Progenitor cell of endocrine pancreas (in vitro differentiated cells): Measurements from ENCODE around the gene ATP10A. TPM values are rescaled to one million over a fixed set of nuclear protein-coding genes. Genes with fewer than 3 reads are reported as not detected.

Experiments used
- DNase-seq: peaks from one replicate; pipeline ENCODE4 v3.0.0; 2021; ENCODE audit warnings: low spot score; ENCODE audit not compliant: unreplicated experiment
- H3K27ac Mint-ChIP-seq: 2 replicates; pipeline ENCODE4 v1.8.0; 2021; ENCODE audit warnings: mild to moderate bottlenecking, moderate library complexity, mixed read lengths
- H3K27me3 Mint-ChIP-seq: 2 replicates; pipeline ENCODE4 v1.8.0; 2021; ENCODE audit warnings: mixed read lengths
- H3K36me3 Mint-ChIP-seq: 2 replicates; pipeline ENCODE4 v1.8.0; 2022; ENCODE audit warnings: mixed read lengths; ENCODE audit not compliant: insufficient read depth
- H3K4me1 Mint-ChIP-seq: 2 replicates; pipeline ENCODE4 v1.8.0; 2021; ENCODE audit warnings: low read depth, mixed read lengths
- H3K4me3 Mint-ChIP-seq: 2 replicates; pipeline ENCODE4 v1.8.0; 2021; ENCODE audit warnings: low read depth, mild to moderate bottlenecking, moderate library complexity, mixed read lengths
- H3K9me3 Mint-ChIP-seq: 2 replicates; pipeline ENCODE4 v1.8.0; 2021; ENCODE audit warnings: low read depth, mixed read lengths
- total RNA-seq: library from RNA; stranded (reverse); gene quantifications from 2 replicates; pipeline ENCODE4 v1.2.1, GENCODE V29; 2021
- TF ChIP-seq, protein P1 (sequence below): fragments of 200-600 bp; sonication (generic); IDR thresholded peaks from one replicate; pipeline ENCODE4 v1.5.0; 2021; ENCODE audit warnings: antibody characterized with exemption, mild to moderate bottlenecking; ENCODE audit not compliant: unreplicated experiment

ATP10A gene
- total RNA-seq, 1 donor from 2014 or later = 0.07 TPM

DNA sequence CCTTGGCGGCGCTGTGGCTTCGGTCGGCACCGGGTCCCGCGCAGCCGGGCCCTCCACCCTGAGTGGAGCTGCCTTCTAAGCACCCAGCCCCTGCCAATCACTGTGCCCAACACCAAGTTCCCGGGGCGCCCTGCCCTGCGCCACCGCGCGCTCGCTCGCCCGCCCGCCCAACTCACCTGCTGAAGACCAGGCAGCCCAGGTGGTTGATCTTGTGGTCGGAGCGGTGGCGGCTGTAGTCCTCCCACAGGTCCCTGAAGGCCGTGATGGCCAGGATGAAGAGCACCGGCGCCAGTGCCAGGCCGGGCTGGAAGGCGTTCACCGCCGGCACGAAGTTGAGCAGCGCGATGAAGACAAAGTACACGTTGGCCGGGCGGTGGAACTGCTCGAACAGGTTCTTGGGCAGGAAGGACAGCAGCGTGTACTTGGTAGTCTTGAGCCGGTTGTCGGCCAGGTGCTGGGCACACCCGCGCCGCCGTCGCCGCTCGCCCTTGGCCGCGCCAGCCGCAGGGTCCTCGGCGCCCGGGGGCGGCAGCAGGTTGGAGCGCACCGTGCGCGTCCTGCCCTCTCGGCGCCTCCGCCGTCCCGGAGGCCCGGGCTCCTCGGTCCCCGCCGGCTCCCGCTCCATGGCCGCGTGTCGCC, 536 bp downstream of the ATP10A start:
- Mint-ChIP-seq H3K27ac (no peak overlapping the region), H3K36me3 (no peaks in the 10 kb centered on the region), H3K9me3 (no peaks in the 10 kb centered on the region), H3K27me3 (peaks cover 87% of the 10 kb centered on the region), H3K4me3 (peak overlapping the region; percentile 71), H3K4me1 (peaks cover 2% of the 10 kb centered on the region)
- DNase-seq = no peak
- TF ChIP-seq, protein P1, sequence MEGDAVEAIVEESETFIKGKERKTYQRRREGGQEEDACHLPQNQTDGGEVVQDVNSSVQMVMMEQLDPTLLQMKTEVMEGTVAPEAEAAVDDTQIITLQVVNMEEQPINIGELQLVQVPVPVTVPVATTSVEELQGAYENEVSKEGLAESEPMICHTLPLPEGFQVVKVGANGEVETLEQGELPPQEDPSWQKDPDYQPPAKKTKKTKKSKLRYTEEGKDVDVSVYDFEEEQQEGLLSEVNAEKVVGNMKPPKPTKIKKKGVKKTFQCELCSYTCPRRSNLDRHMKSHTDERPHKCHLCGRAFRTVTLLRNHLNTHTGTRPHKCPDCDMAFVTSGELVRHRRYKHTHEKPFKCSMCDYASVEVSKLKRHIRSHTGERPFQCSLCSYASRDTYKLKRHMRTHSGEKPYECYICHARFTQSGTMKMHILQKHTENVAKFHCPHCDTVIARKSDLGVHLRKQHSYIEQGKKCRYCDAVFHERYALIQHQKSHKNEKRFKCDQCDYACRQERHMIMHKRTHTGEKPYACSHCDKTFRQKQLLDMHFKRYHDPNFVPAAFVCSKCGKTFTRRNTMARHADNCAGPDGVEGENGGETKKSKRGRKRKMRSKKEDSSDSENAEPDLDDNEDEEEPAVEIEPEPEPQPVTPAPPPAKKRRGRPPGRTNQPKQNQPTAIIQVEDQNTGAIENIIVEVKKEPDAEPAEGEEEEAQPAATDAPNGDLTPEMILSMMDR = no peak

DNA sequence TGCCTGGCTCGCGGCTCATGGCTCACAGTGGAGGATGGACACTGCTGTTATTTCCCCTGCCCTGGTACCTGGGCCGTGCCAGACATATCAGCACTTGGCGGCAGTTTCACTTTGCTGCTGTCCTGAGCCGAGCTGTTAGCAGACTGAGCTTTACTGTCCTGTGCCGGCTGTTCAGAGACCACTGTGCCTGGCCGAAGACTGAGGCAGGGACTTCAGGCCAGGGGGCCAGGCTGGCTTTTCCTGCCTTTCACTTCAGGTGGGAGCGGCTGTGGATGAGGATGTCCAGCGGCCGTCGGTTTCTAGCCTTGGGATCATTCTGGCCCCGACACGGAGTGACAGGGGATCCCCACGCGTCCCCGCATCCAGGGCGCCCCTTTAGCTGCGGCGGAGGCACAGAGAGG, 1.1 kb downstream of the ATP10A start:
- peak overlapping the region; percentile 71 for H3K4me3 Mint-ChIP-seq
- H3K27ac Mint-ChIP-seq = no peak overlapping the region
- no peak for DNase-seq
- H3K36me3 Mint-ChIP-seq = no peaks in the 10 kb centered on the region
- no peaks in the 10 kb centered on the region for H3K9me3 Mint-ChIP-seq
- H3K27me3 Mint-ChIP-seq = peaks cover 90% of the 10 kb centered on the region
- H3K4me1 Mint-ChIP-seq = peaks cover 2% of the 10 kb centered on the region
- TF ChIP-seq, protein P1 = no peak

DNA sequence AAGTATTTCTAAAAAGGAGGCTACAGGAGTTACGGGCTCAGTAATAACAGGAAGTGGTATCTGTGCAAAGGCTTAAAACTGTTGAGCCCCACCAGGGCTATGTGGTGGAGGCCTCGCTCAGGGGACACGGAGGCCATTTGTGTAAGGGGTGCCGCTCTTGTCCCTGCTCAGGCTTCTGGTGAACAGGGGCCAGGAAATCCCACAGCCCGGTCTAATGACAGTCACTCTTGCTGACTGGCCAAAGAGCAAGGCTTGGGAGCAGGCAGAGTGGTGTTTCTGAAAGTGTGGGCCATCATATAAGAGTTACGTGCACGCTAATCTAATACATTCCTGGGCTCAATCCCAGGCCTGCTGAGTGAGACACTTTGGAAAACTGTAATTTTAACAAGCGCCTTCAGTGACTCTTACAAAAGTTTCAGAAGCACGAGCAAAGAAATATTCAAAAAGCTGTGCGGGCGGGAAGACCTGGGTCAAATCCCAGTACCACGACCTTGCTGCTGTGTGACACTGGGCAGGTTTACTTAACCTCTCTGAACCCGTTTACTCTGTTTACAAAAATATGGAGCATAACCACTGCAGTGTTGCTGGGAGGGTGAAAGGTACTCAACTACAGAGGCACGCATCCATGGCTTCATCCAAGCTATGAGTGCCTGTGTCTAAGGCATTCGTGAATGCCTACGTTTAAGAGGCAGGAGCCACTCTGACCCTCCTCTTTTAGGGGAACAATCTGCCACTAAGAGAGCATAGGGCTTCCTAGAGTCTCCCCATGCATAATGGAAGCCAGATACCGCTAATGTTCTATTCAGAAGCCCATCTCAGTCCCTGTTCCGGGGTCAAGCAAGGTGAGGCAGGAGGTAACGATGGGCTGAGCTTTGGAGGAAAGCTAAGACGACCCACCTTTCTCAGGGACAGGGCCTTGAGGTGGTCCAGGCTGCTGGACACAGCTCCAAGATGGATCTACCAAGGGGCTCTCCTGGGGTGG, 2.0 kb downstream of the ATP10A start:
- no peak for DNase-seq
- Mint-ChIP-seq H3K4me3 (peak overlapping the region; percentile 47), H3K36me3 (no peaks in the 10 kb centered on the region), H3K4me1 (peaks cover 2% of the 10 kb centered on the region), H3K27ac (no peak overlapping the region), H3K9me3 (no peaks in the 10 kb centered on the region), H3K27me3 (peaks cover 85% of the 10 kb centered on the region)
- TF ChIP-seq, protein P1 = no peak

DNA sequence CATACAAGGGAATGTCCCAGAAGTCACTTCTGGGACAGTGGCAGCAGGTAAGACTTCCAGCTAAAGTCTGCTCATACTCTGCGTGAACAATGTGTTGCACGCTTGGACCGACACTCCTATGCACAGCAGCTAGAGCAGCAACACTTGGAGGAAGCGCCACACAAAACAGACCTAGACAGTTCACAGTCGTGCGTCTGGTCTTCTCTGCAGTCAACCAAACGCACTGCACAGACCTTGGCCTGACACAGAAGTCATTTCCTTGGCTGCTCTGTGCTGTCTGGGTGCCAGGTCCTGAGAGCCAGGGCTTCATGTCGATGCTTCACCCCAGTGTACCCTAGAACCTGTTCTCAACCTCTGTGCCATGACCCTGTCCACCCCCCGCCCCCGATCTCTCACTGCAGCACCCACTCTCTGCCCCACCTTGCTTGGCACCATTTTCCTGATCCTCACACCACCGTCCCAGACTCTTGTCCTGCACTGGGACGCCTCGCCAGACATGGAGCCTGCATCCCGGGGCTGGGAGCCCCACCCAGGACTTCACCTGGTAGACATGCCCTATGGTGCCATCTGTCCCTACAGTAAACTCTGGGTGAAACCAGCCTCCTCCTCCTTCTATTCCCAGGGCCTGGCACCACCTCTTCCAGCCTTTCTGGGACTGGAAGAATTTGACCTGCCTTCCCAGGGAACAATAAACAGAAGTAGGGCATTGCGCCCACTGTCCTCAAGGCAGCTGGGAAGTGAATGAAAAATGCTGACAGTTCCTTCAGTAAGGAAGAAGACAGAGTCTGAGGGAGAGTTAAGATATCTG, 3.1 kb downstream of the ATP10A start:
- Mint-ChIP-seq H3K4me1 (peaks cover 2% of the 10 kb centered on the region), H3K27me3 (peaks cover 78% of the 10 kb centered on the region), H3K9me3 (peaks cover 4% of the 10 kb centered on the region), H3K36me3 (no peaks in the 10 kb centered on the region), H3K27ac (no peak overlapping the region), H3K4me3 (no peak overlapping the region)
- DNase-seq = no peak
- TF ChIP-seq, protein P1 = no peak
